Measurements from ENCODE around the gene SMYD3.
A peak's percentile ranks its signal among the peaks of the same experiment; 100 is the strongest.

The SMYD3 gene

GRCh38 chr1:245965398-245965797 lies 541.7 kb downstream of the SMYD3 start:
- Mint-ChIP-seq H3K4me1 (peaks cover 73% of the 10 kb centered on the region), H3K9me3 (peaks cover 30% of the 10 kb centered on the region), H3K36me3 (ENCODE audit: low read depth) (peaks cover 19% of the 10 kb centered on the region), H3K27me3 (ENCODE audit: low read depth, poor library complexity) (no peaks in the 10 kb centered on the region), H3K27ac (no peak overlapping the region), H3K4me3 (no peak overlapping the region)
- DNase-seq = no peak
- TF ChIP-seq CTCF (IDR thresholded peaks at IDR 0.05) = no peak

- Mint-ChIP-seq H3K27ac (peak overlapping the region; percentile 86), H3K9me3 (peaks cover 27% of the 10 kb centered on the region), H3K4me3 (peak overlapping the region; percentile 11), H3K4me1 (peaks cover 62% of the 10 kb centered on the region), H3K36me3 (ENCODE audit: low read depth) (peaks cover 26% of the 10 kb centered on the region), H3K27me3 (ENCODE audit: low read depth, poor library complexity) (no peaks in the 10 kb centered on the region)
- no peak for DNase-seq
- TF ChIP-seq CTCF (IDR thresholded peaks at IDR 0.05) = no peak
Observed at GRCh38 chr1:245963649-245964048, 543.4 kb downstream of the SMYD3 start.

GRCh38 chr1:245962453-245962852 lies 544.6 kb downstream of the SMYD3 start:
- Mint-ChIP-seq H3K27me3 (ENCODE audit: low read depth, poor library complexity) (no peaks in the 10 kb centered on the region), H3K9me3 (peaks cover 27% of the 10 kb centered on the region), H3K36me3 (ENCODE audit: low read depth) (peaks cover 26% of the 10 kb centered on the region), H3K4me3 (no peak overlapping the region), H3K27ac (peak overlapping the region; percentile 70), H3K4me1 (peaks cover 50% of the 10 kb centered on the region)
- no peak for DNase-seq
- no peak for TF ChIP-seq CTCF (IDR thresholded peaks at IDR 0.05)

- peaks cover 27% of the 10 kb centered on the region for H3K9me3 Mint-ChIP-seq
- no peak for DNase-seq
- H3K36me3 Mint-ChIP-seq (ENCODE audit: low read depth) = peaks cover 26% of the 10 kb centered on the region
- TF ChIP-seq CTCF (IDR thresholded peaks at IDR 0.05) = no peak
- H3K4me3 Mint-ChIP-seq = no peak overlapping the region
- H3K27me3 Mint-ChIP-seq (ENCODE audit: low read depth, poor library complexity) = no peaks in the 10 kb centered on the region
- H3K27ac Mint-ChIP-seq = peak overlapping the region; percentile 10
- peaks cover 39% of the 10 kb centered on the region for H3K4me1 Mint-ChIP-seq
Observed at GRCh38 chr1:245961137-245961540, 545.9 kb downstream of the SMYD3 start.

- Mint-ChIP-seq H3K4me3 (no peak overlapping the region), H3K9me3 (peaks cover 27% of the 10 kb centered on the region), H3K27me3 (ENCODE audit: low read depth, poor library complexity) (no peaks in the 10 kb centered on the region), H3K27ac (no peak overlapping the region), H3K36me3 (ENCODE audit: low read depth) (peaks cover 26% of the 10 kb centered on the region), H3K4me1 (peaks cover 42% of the 10 kb centered on the region)
- no peak for TF ChIP-seq CTCF (IDR thresholded peaks at IDR 0.05)
- no peak for DNase-seq
Observed at GRCh38 chr1:245960171-245960570, 546.9 kb downstream of the SMYD3 start.

- no peak for TF ChIP-seq CTCF (IDR thresholded peaks at IDR 0.05)
- Mint-ChIP-seq H3K27me3 (ENCODE audit: low read depth, poor library complexity) (no peaks in the 10 kb centered on the region), H3K27ac (no peak overlapping the region), H3K9me3 (peaks cover 9% of the 10 kb centered on the region), H3K4me1 (peaks cover 44% of the 10 kb centered on the region), H3K36me3 (ENCODE audit: low read depth) (peaks cover 11% of the 10 kb centered on the region), H3K4me3 (no peak overlapping the region)
- DNase-seq = no peak
Observed at GRCh38 chr1:245958016-245958415, 549.1 kb downstream of the SMYD3 start.

Measured in nephron progenitor cell (in vitro differentiated cells).